H1 (cell line): ENCODE results near the gene BCAR3. TPM values are rescaled to one million over a fixed set of nuclear protein-coding genes. Genes with fewer than 3 reads are reported as not detected.

Source experiments
- BCL11A ChIP-seq, 2 experiments: IDR thresholded peaks; one replicate each; pipeline ENCODE4 v1.6.1; 2011; ENCODE audit warnings: low read depth in 2 of 2, low read length in 2 of 2, mild to moderate bottlenecking in 2 of 2
- EGR1 ChIP-seq: IDR thresholded peaks from 2 replicates; pipeline ENCODE4 v1.6.1; 2011; ENCODE audit warnings: low read depth, low read length, borderline replicate concordance
- RBBP5 ChIP-seq: IDR thresholded peaks from 2 replicates; pipeline ENCODE4 v1.7.1; 2012; ENCODE audit warnings: low read depth, mild to moderate bottlenecking, inconsistent platforms, low read length, moderate library complexity, borderline replicate concordance
- ZNF274 ChIP-seq: IDR thresholded peaks from 2 replicates; pipeline ENCODE4 v1.7.0; 2012; ENCODE audit warnings: low read length, borderline replicate concordance; ENCODE audit errors: extremely low read depth
- polyA plus RNA-seq, 7 experiments: library from polyadenylated mRNA; depleted of rRNA in 3 of 7; stranded (reverse) in 5 of 7; unstranded in 2 of 7; fragments of >200 nt in 5 of 7; fragments of 200-250 nt in 2 of 7; gene quantifications; 1 replicate in 5 of 7; 2 replicates in 1 of 7; 4 replicates in 1 of 7; pipeline versions ENCODE4 v1.2.1 to v1.2.3, GENCODE V29; 2011 to 2013; ENCODE audit warnings: missing spikeins in 2 of 7, mixed read lengths in 2 of 7
- total RNA-seq: library from RNA; stranded (reverse); fragmentation: NEBNext Ultra II Directional; extraction: Animal tissue kit (Norgen Biotek cat#: 25700); gene quantifications from 2 replicates; pipeline ENCODE4 v1.2.1, GENCODE V29; 2021
- TF ChIP-seq, protein P1 (sequence below): IDR thresholded peaks from 2 replicates; pipeline ENCODE4 v1.6.1; 2012; ENCODE audit warnings: low read length, inconsistent platforms

BCAR3 gene
- total and polyA plus RNA-seq, 2 of the 8 experiments (the other 6 are each of a cell fraction or from before 2014, with no cell fraction given): 5.6 to 9.2 TPM

DNA sequence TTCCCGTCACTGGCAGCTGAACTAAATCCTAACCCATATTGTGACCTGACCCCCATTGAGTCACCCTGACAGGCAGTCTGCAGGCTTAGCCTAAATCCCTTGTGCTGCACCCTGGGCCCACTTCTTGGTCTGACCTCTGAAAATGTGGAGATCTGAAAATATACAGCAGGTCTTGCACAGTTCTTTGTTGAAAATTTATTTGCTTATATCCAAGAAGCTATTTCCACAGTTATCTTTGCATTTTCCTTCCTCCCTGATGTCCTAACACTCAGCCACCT, 87.1 kb downstream of the BCAR3 start (continued):
- TF ChIP-seq, protein P1, sequence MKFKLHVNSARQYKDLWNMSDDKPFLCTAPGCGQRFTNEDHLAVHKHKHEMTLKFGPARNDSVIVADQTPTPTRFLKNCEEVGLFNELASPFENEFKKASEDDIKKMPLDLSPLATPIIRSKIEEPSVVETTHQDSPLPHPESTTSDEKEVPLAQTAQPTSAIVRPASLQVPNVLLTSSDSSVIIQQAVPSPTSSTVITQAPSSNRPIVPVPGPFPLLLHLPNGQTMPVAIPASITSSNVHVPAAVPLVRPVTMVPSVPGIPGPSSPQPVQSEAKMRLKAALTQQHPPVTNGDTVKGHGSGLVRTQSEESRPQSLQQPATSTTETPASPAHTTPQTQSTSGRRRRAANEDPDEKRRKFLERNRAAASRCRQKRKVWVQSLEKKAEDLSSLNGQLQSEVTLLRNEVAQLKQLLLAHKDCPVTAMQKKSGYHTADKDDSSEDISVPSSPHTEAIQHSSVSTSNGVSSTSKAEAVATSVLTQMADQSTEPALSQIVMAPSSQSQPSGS: no peak
- TF ChIP-seq EGR1 (no peak), BCL11A (IDR thresholded peaks at IDR 0.05; ENCODE audit: low read depth in 2 of 2, low read length in 2 of 2) (no peak), RBBP5 (no peak), ZNF274 (no peak)
